ENCODE results near the gene ATP6V1C2.

ATP6V1C2 gene

DNA sequence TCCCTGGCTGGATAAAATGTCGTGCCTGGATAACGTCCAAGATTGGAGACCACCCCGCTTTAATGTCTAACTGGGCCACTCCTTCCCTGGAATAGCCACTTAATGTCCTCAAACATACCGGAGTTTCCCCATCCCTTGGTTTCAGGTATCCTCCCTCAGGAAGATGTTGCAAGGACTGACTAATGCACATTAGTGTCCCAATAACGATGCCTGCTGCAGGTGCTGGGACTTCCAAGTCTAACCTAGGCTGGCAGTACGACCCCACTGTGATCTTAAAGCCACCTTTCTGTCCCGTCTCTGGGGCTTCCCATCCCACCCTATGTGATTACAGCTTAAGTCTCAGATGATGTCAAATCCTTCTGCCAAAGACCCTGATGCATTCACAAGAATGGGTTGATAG lies 1.1 kb upstream of the ATP6V1C2 start (continued):
- TF ChIP-seq ZNF560 (tag by site-specific recombination; IDR thresholded peaks at IDR 0.05; ENCODE audit: borderline replicate concordance) = no peak
- TF ChIP-seq ZNF514 (tag by site-specific recombination; IDR thresholded peaks at IDR 0.05) = no peak

GRCh38 chr2:10720947-10721395 lies 459 bp upstream of the ATP6V1C2 start:
- Histone ChIP-seq H3K27ac (ENCODE audit: extremely low read depth, low read depth, low read length) (no peak overlapping the region; the same call in 1 of the 2 replicates), H3K36me3 (ENCODE audit: control insufficient read depth in 2 of 2, insufficient read depth in 1 of 2, low read length in 2 of 2) (no peaks in the 10 kb centered on the region), H3K4me3 (ENCODE audit: low read depth, low read length) (peak overlapping the region; percentile 52), H3K4me1 (ENCODE audit: control insufficient read depth, insufficient read depth, low read length) (no peaks in the 10 kb centered on the region), H3K9me3 (ENCODE audit: control insufficient read depth, insufficient read depth, low read depth, low read length) (no peaks in the 10 kb centered on the region)
- ChIA-PET POLR2A (no interaction called here), CTCF (interaction anchor here (1.1 kb wide), 1 partner anchor 43 kb away, joined by 4 read pairs; no protein-coding TSS in a partner anchor)
- no peak for TF ChIP-seq ZNF140 (tag by site-specific recombination; IDR thresholded peaks at IDR 0.05)
- TF ChIP-seq ZNF544 (tag by site-specific recombination; IDR thresholded peaks at IDR 0.05) = no peak
- no peak for TF ChIP-seq ZNF391 (tag by site-specific recombination; IDR thresholded peaks at IDR 0.05; ENCODE audit: borderline replicate concordance, low read depth)
- no peak for TF ChIP-seq ZNF549 (tag by site-specific recombination; IDR thresholded peaks at IDR 0.05)
- 0 out of 2 replicates have a peak, but pooled peaks have one; percentile 20 for TF ChIP-seq EGR2 (tag by site-specific recombination; IDR thresholded peaks at IDR 0.05; ENCODE audit: low read depth)
- TF ChIP-seq HIC1 (tag by site-specific recombination; IDR thresholded peaks at IDR 0.05) = no peak
- TF ChIP-seq SP3 (tag by site-specific recombination; IDR thresholded peaks at IDR 0.05) = no peak
- no peak for TF ChIP-seq PRDM1 (tag by site-specific recombination; IDR thresholded peaks at IDR 0.05)
- TF ChIP-seq ZNF558 (tag by site-specific recombination; IDR thresholded peaks at IDR 0.05) = no peak
- TF ChIP-seq, protein P1, sequence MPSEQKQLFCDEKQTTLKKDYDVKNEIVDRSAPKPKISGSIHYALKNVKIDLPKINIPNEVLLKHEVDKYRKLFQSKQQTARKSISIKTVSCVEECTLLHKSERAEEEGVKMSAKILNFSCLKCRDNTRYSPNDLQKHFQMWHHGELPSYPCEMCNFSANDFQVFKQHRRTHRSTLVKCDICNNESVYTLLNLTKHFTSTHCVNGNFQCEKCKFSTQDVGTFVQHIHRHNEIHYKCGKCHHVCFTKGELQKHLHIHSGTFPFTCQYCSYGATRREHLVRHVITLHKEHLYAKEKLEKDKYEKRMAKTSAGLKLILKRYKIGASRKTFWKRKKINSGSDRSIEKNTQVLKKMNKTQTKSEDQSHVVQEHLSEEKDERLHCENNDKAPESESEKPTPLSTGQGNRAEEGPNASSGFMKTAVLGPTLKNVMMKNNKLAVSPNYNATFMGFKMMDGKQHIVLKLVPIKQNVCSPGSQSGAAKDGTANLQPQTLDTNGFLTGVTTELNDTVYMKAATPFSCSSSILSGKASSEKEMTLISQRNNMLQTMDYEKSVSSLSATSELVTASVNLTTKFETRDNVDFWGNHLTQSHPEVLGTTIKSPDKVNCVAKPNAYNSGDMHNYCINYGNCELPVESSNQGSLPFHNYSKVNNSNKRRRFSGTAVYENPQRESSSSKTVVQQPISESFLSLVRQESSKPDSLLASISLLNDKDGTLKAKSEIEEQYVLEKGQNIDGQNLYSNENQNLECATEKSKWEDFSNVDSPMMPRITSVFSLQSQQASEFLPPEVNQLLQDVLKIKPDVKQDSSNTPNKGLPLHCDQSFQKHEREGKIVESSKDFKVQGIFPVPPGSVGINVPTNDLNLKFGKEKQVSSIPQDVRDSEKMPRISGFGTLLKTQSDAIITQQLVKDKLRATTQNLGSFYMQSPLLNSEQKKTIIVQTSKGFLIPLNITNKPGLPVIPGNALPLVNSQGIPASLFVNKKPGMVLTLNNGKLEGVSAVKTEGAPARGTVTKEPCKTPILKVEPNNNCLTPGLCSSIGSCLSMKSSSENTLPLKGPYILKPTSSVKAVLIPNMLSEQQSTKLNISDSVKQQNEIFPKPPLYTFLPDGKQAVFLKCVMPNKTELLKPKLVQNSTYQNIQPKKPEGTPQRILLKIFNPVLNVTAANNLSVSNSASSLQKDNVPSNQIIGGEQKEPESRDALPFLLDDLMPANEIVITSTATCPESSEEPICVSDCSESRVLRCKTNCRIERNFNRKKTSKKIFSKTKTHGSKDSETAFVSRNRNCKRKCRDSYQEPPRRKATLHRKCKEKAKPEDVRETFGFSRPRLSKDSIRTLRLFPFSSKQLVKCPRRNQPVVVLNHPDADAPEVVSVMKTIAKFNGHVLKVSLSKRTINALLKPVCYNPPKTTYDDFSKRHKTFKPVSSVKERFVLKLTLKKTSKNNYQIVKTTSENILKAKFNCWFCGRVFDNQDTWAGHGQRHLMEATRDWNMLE (tag by site-specific recombination; conservative IDR thresholded peaks at IDR 0.05; ENCODE audit: low read depth) = no peak
- TF ChIP-seq ZNF184 (tag by site-specific recombination; IDR thresholded peaks at IDR 0.05) = no peak
- no peak for TF ChIP-seq GLIS1 (tag by site-specific recombination; IDR thresholded peaks at IDR 0.05)
- TF ChIP-seq ZNF146 (tag by site-specific recombination; IDR thresholded peaks at IDR 0.05) = no peak
- no peak for TF ChIP-seq ZNF148 (tag by site-specific recombination; IDR thresholded peaks at IDR 0.05; ENCODE audit: borderline replicate concordance)
- TF ChIP-seq WT1 (tag by site-specific recombination; IDR thresholded peaks at IDR 0.05) = no peak
- TF ChIP-seq, protein P2, sequence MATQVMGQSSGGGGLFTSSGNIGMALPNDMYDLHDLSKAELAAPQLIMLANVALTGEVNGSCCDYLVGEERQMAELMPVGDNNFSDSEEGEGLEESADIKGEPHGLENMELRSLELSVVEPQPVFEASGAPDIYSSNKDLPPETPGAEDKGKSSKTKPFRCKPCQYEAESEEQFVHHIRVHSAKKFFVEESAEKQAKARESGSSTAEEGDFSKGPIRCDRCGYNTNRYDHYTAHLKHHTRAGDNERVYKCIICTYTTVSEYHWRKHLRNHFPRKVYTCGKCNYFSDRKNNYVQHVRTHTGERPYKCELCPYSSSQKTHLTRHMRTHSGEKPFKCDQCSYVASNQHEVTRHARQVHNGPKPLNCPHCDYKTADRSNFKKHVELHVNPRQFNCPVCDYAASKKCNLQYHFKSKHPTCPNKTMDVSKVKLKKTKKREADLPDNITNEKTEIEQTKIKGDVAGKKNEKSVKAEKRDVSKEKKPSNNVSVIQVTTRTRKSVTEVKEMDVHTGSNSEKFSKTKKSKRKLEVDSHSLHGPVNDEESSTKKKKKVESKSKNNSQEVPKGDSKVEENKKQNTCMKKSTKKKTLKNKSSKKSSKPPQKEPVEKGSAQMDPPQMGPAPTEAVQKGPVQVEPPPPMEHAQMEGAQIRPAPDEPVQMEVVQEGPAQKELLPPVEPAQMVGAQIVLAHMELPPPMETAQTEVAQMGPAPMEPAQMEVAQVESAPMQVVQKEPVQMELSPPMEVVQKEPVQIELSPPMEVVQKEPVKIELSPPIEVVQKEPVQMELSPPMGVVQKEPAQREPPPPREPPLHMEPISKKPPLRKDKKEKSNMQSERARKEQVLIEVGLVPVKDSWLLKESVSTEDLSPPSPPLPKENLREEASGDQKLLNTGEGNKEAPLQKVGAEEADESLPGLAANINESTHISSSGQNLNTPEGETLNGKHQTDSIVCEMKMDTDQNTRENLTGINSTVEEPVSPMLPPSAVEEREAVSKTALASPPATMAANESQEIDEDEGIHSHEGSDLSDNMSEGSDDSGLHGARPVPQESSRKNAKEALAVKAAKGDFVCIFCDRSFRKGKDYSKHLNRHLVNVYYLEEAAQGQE (tag by site-specific recombination; IDR thresholded peaks at IDR 0.05) = no peak
- TF ChIP-seq ZNF521 (tag by site-specific recombination; IDR thresholded peaks at IDR 0.05) = no peak
- no peak for TF ChIP-seq ZNF155 (tag by site-specific recombination; IDR thresholded peaks at IDR 0.05)
- peak; percentile 100 for TF ChIP-seq SCRT2 (tag by site-specific recombination; IDR thresholded peaks at IDR 0.05)
- peak; percentile 70 for TF ChIP-seq ZXDB (tag by site-specific recombination; IDR thresholded peaks at IDR 0.05)
- no peak for TF ChIP-seq GFI1B (tag by site-specific recombination; IDR thresholded peaks at IDR 0.05)
- TF ChIP-seq ZNF660 (tag by site-specific recombination; IDR thresholded peaks at IDR 0.05) = no peak
- no peak for TF ChIP-seq ZNF768 (tag by site-specific recombination; IDR thresholded peaks at IDR 0.05)

Measured in HEK293 (cell line).